A673 (cell line): ENCODE results near the gene FAM174B. TPM values are rescaled to one million over a fixed set of nuclear protein-coding genes. Genes with fewer than 3 reads are reported as not detected.

Experiments used
- BruUV-seq: library from RNA; stranded (reverse); fragments of 400-500 nt; replicated peaks from 2 replicates; lab custom pipeline; 2021; lab: Mats Ljungman, UMichigan
- CTCF ChIA-PET: fragments of 300-600 bp; sonication (Branson Sonifier 250); formaldehyde crosslinking; loops from one replicate; lab custom pipeline; 2022; ENCODE audit warnings: antibody characterized with exemption; lab: Charles Lee
- POLR2A ChIA-PET: fragments of 300-600 bp; sonication (Branson Sonifier 250); formaldehyde crosslinking; loops from one replicate; lab custom pipeline; 2022; ENCODE audit warnings: antibody characterized with exemption; ENCODE audit not compliant: low non-redundant PET; lab: Charles Lee
- DNase-seq: peaks from one replicate; pipeline ENCODE4 v3.0.0-alpha.2; 2015; ENCODE audit warnings: low spot score
- H3K27ac ChIP-seq: fragments of 200-600 bp; sonication (generic); 2 replicates; pipeline ENCODE4 v1.5.1; 2016; ENCODE audit warnings: mixed run types, low read depth, mild to moderate bottlenecking, mixed read lengths, antibody characterized with exemption, low read length; ENCODE audit not compliant: poor library complexity, severe bottlenecking
- H3K27me3 ChIP-seq: fragments of 200-600 bp; sonication (generic); replicated peaks from 2 replicates; pipeline ENCODE4 v1.6.1; 2017; ENCODE audit warnings: mixed run types, low read depth, mild to moderate bottlenecking, mixed read lengths, antibody characterized with exemption, low read length; ENCODE audit not compliant: insufficient read depth, poor library complexity
- H3K36me3 ChIP-seq: fragments of 200-600 bp; sonication (generic); 2 replicates; pipeline ENCODE4 v1.6.1; 2016; ENCODE audit warnings: mixed run types, mild to moderate bottlenecking, mixed read lengths, antibody characterized with exemption, low read length; ENCODE audit not compliant: insufficient read depth, poor library complexity, severe bottlenecking
- H3K4me1 ChIP-seq: fragments of 200-600 bp; sonication (generic); 2 replicates; pipeline ENCODE4 v1.6.1; 2017; ENCODE audit warnings: mixed run types, mild to moderate bottlenecking, mixed read lengths, antibody characterized with exemption, low read length; ENCODE audit not compliant: insufficient read depth, poor library complexity, severe bottlenecking
- H3K4me3 ChIP-seq: fragments of 200-600 bp; sonication (generic); 2 replicates; pipeline ENCODE4 v1.5.1; 2016; ENCODE audit warnings: low read depth, mixed run types, mild to moderate bottlenecking, mixed read lengths, low read length; ENCODE audit not compliant: poor library complexity, severe bottlenecking
- H3K9me3 ChIP-seq: fragments of 200-600 bp; sonication (generic); 2 replicates; pipeline ENCODE4 v1.6.1; 2016; ENCODE audit warnings: mixed run types, low read depth, mild to moderate bottlenecking, mixed read lengths, antibody characterized with exemption, low read length; ENCODE audit not compliant: poor library complexity, severe bottlenecking
- EZH2 ChIP-seq: fragments of 200-600 bp; sonication (generic); IDR thresholded peaks from 2 replicates; pipeline ENCODE4 v1.6.1; 2017; ENCODE audit warnings: borderline replicate concordance, low read depth, mild to moderate bottlenecking, mixed read lengths, antibody characterized with exemption, low read length; ENCODE audit not compliant: poor library complexity, severe bottlenecking
- intact Hi-C: fragments of 100-400 bp; cut with micrococcal nuclease; formaldehyde crosslinking; loops from one replicate; pipeline ENCODE4 v1.10.0; 2022; ENCODE audit not compliant: unreplicated experiment
- total RNA-seq: library from RNA; stranded (reverse); gene quantifications from 2 replicates; pipeline ENCODE4 v1.2.3, GENCODE V29; 2021
- TF ChIP-seq, protein P1 (sequence below): fragments of 300-800, 200-600 bp; sonication (generic); conservative IDR thresholded peaks from 2 replicates; pipeline ENCODE4 v1.5.1; 2017; ENCODE audit warnings: low read depth, mild to moderate bottlenecking, antibody characterized with exemption, low read length, moderate library complexity, mixed read lengths

Gene FAM174B
- total RNA-seq, 1 experiment from 2014 or later = 3.7 TPM

- no peak for TF ChIP-seq EZH2
- TF ChIP-seq, protein P1, sequence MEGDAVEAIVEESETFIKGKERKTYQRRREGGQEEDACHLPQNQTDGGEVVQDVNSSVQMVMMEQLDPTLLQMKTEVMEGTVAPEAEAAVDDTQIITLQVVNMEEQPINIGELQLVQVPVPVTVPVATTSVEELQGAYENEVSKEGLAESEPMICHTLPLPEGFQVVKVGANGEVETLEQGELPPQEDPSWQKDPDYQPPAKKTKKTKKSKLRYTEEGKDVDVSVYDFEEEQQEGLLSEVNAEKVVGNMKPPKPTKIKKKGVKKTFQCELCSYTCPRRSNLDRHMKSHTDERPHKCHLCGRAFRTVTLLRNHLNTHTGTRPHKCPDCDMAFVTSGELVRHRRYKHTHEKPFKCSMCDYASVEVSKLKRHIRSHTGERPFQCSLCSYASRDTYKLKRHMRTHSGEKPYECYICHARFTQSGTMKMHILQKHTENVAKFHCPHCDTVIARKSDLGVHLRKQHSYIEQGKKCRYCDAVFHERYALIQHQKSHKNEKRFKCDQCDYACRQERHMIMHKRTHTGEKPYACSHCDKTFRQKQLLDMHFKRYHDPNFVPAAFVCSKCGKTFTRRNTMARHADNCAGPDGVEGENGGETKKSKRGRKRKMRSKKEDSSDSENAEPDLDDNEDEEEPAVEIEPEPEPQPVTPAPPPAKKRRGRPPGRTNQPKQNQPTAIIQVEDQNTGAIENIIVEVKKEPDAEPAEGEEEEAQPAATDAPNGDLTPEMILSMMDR = no peak
- intact Hi-C loops = no loop called here
- DNase-seq = no peak
- Histone ChIP-seq H3K36me3 (no peaks in the 10 kb centered on the region), H3K27ac (no peak overlapping the region), H3K27me3 (peaks cover 12% of the 10 kb centered on the region), H3K4me1 (no peaks in the 10 kb centered on the region), H3K4me3 (no peak overlapping the region), H3K9me3 (no peaks in the 10 kb centered on the region)
- CTCF ChIA-PET = no interaction called here
- no TSS peak for BruUV-seq
- POLR2A ChIA-PET = no interaction called here
These were observed 81.4 kb downstream of the FAM174B start for GRCh38 chr15:92574161-92574560.

- H3K4me1 ChIP-seq = no peaks in the 10 kb centered on the region
- no peak for DNase-seq
- no peak overlapping the region for H3K27ac ChIP-seq
- intact Hi-C loops = no loop called here
- peaks cover 12% of the 10 kb centered on the region for H3K27me3 ChIP-seq
- no peak overlapping the region for H3K4me3 ChIP-seq
- no peaks in the 10 kb centered on the region for H3K36me3 ChIP-seq
- POLR2A ChIA-PET = no interaction called here
- BruUV-seq = no TSS peak
- no peaks in the 10 kb centered on the region for H3K9me3 ChIP-seq
- no peak for TF ChIP-seq EZH2
- TF ChIP-seq, protein P1 = no peak
- CTCF ChIA-PET = no interaction called here
These were observed 83.8 kb downstream of the FAM174B start for GRCh38 chr15:92571824-92572223.

- Histone ChIP-seq H3K9me3 (no peaks in the 10 kb centered on the region), H3K27me3 (peaks cover 12% of the 10 kb centered on the region), H3K4me1 (no peaks in the 10 kb centered on the region), H3K4me3 (no peak overlapping the region), H3K27ac (no peak overlapping the region), H3K36me3 (no peaks in the 10 kb centered on the region)
- POLR2A ChIA-PET = no interaction called here
- TF ChIP-seq EZH2 = no peak
- TF ChIP-seq, protein P1 = no peak
- BruUV-seq = no TSS peak
- CTCF ChIA-PET = no interaction called here
- intact Hi-C loops = no loop called here
- DNase-seq = no peak
These were observed 85.2 kb downstream of the FAM174B start for GRCh38 chr15:92570391-92570790.
